K562 (cell line): ENCODE measurements around the gene CCDC88A.

Experiments used
- MXI1 ChIP-seq: IDR thresholded peaks from 2 replicates; pipeline ENCODE4 v1.6.1; 2011; ENCODE audit warnings: low read depth, mild to moderate bottlenecking, improper control_type of control experiment, low read length
- NFYB ChIP-seq: IDR thresholded peaks from 2 replicates; pipeline ENCODE4 v1.6.1; 2011; ENCODE audit warnings: mild to moderate bottlenecking, moderate library complexity; ENCODE audit not compliant: insufficient read length; ENCODE audit errors: extremely low read depth
- PHF8 ChIP-seq: fragments of 200-600 bp; sonication (generic); IDR thresholded peaks from 2 replicates; pipeline ENCODE4 v1.6.1; 2012; ENCODE audit warnings: mixed run types, mild to moderate bottlenecking, inconsistent platforms, low read length, moderate library complexity, borderline replicate concordance
- POLR2A ChIP-seq: fragments of 450-650 bp; conservative IDR thresholded peaks from 2 replicates; pipeline ENCODE4 v1.6.1; 2016
- SLC30A9 ChIP-seq: fragments of 250-450 bp; sonication (Bioruptor Pico); IDR thresholded peaks from 2 replicates; pipeline ENCODE4 v1.8.0; 2022; ENCODE audit warnings: mild to moderate bottlenecking, moderate library complexity
- U2AF1 ChIP-seq: fragments of 200-400 bp; formaldehyde crosslinking; optimal IDR thresholded peaks from 2 replicates; pipeline ENCODE3; 2017; ENCODE audit warnings: mild to moderate bottlenecking, low read depth, low read length, moderate library complexity
- ZNF75A ChIP-seq: fragments of 450-650 bp; formaldehyde crosslinking; IDR thresholded peaks from 2 replicates; pipeline ENCODE4 v1.4.0; 2020; ENCODE audit warnings: mild to moderate bottlenecking
- TF ChIP-seq, protein P1 (sequence below), 3 experiments: IDR thresholded peaks in 2 of 3; conservative IDR thresholded peaks in 1 of 3; 2 replicates each; pipeline ENCODE4 v1.5.1; 2011 to 2012; ENCODE audit warnings: low read length in 3 of 3, mild to moderate bottlenecking in 3 of 3, control low read depth in 2 of 3, improper control_type of control experiment in 1 of 3, inconsistent platforms in 1 of 3, low read depth in 1 of 3, mixed read lengths in 1 of 3, moderate library complexity in 1 of 3; ENCODE audit not compliant: insufficient read depth in 2 of 3
- TF ChIP-seq, protein P2 (sequence below): sonication (generic); formaldehyde crosslinking; IDR thresholded peaks from 2 replicates; pipeline ENCODE4 v1.8.1; 2023; ENCODE audit warnings: mild to moderate bottlenecking, missing genetic modification reagents
- TF ChIP-seq, protein P3 (sequence below), 2 experiments: fragments of 450-650 bp; IDR thresholded peaks; 2 replicates each; pipeline ENCODE4 v1.6.1; 2016; ENCODE audit warnings: mild to moderate bottlenecking in 2 of 2, borderline replicate concordance in 1 of 2, low read depth in 1 of 2, moderate library complexity in 1 of 2
- TF ChIP-seq, protein P4 (sequence below): fragments of 450-650 bp; IDR thresholded peaks from 2 replicates; pipeline ENCODE4 v1.6.1; 2016

DNA sequence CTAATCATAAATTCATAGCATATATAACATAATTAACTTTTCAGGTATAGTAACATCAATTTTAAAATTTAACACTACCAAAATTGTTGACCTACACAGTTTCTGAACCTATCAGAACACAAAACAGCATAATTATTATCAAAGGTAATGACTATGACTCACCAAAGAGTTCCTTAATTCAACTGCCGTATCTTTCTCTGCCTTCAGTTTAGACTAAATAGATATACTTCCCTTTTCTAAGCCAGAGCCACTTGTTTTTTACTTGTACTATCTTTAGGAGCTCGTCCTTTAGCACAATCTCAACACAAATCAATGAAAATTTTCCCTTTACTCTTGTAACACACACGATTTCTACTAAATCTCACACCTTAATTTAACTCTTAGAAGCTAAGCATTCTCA is 54.4 kb downstream of the CCDC88A start:
- TF ChIP-seq PHF8: no peak
- TF ChIP-seq, protein P1, sequence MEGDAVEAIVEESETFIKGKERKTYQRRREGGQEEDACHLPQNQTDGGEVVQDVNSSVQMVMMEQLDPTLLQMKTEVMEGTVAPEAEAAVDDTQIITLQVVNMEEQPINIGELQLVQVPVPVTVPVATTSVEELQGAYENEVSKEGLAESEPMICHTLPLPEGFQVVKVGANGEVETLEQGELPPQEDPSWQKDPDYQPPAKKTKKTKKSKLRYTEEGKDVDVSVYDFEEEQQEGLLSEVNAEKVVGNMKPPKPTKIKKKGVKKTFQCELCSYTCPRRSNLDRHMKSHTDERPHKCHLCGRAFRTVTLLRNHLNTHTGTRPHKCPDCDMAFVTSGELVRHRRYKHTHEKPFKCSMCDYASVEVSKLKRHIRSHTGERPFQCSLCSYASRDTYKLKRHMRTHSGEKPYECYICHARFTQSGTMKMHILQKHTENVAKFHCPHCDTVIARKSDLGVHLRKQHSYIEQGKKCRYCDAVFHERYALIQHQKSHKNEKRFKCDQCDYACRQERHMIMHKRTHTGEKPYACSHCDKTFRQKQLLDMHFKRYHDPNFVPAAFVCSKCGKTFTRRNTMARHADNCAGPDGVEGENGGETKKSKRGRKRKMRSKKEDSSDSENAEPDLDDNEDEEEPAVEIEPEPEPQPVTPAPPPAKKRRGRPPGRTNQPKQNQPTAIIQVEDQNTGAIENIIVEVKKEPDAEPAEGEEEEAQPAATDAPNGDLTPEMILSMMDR (IDR thresholded peaks at IDR 0.05 in 2 of 3, conservative IDR thresholded peaks at IDR 0.05 in 1 of 3; ENCODE audit: insufficient read depth in 2 of 3, low read depth in 1 of 3, low read length in 3 of 3): no peak
- TF ChIP-seq POLR2A: no peak
- TF ChIP-seq SLC30A9 (CRISPR knock-in tag): no peak
- no peak for TF ChIP-seq NFYB
- TF ChIP-seq, protein P2, sequence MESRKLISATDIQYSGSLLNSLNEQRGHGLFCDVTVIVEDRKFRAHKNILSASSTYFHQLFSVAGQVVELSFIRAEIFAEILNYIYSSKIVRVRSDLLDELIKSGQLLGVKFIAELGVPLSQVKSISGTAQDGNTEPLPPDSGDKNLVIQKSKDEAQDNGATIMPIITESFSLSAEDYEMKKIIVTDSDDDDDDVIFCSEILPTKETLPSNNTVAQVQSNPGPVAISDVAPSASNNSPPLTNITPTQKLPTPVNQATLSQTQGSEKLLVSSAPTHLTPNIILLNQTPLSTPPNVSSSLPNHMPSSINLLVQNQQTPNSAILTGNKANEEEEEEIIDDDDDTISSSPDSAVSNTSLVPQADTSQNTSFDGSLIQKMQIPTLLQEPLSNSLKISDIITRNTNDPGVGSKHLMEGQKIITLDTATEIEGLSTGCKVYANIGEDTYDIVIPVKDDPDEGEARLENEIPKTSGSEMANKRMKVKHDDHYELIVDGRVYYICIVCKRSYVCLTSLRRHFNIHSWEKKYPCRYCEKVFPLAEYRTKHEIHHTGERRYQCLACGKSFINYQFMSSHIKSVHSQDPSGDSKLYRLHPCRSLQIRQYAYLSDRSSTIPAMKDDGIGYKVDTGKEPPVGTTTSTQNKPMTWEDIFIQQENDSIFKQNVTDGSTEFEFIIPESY: no peak
- TF ChIP-seq, protein P3, sequence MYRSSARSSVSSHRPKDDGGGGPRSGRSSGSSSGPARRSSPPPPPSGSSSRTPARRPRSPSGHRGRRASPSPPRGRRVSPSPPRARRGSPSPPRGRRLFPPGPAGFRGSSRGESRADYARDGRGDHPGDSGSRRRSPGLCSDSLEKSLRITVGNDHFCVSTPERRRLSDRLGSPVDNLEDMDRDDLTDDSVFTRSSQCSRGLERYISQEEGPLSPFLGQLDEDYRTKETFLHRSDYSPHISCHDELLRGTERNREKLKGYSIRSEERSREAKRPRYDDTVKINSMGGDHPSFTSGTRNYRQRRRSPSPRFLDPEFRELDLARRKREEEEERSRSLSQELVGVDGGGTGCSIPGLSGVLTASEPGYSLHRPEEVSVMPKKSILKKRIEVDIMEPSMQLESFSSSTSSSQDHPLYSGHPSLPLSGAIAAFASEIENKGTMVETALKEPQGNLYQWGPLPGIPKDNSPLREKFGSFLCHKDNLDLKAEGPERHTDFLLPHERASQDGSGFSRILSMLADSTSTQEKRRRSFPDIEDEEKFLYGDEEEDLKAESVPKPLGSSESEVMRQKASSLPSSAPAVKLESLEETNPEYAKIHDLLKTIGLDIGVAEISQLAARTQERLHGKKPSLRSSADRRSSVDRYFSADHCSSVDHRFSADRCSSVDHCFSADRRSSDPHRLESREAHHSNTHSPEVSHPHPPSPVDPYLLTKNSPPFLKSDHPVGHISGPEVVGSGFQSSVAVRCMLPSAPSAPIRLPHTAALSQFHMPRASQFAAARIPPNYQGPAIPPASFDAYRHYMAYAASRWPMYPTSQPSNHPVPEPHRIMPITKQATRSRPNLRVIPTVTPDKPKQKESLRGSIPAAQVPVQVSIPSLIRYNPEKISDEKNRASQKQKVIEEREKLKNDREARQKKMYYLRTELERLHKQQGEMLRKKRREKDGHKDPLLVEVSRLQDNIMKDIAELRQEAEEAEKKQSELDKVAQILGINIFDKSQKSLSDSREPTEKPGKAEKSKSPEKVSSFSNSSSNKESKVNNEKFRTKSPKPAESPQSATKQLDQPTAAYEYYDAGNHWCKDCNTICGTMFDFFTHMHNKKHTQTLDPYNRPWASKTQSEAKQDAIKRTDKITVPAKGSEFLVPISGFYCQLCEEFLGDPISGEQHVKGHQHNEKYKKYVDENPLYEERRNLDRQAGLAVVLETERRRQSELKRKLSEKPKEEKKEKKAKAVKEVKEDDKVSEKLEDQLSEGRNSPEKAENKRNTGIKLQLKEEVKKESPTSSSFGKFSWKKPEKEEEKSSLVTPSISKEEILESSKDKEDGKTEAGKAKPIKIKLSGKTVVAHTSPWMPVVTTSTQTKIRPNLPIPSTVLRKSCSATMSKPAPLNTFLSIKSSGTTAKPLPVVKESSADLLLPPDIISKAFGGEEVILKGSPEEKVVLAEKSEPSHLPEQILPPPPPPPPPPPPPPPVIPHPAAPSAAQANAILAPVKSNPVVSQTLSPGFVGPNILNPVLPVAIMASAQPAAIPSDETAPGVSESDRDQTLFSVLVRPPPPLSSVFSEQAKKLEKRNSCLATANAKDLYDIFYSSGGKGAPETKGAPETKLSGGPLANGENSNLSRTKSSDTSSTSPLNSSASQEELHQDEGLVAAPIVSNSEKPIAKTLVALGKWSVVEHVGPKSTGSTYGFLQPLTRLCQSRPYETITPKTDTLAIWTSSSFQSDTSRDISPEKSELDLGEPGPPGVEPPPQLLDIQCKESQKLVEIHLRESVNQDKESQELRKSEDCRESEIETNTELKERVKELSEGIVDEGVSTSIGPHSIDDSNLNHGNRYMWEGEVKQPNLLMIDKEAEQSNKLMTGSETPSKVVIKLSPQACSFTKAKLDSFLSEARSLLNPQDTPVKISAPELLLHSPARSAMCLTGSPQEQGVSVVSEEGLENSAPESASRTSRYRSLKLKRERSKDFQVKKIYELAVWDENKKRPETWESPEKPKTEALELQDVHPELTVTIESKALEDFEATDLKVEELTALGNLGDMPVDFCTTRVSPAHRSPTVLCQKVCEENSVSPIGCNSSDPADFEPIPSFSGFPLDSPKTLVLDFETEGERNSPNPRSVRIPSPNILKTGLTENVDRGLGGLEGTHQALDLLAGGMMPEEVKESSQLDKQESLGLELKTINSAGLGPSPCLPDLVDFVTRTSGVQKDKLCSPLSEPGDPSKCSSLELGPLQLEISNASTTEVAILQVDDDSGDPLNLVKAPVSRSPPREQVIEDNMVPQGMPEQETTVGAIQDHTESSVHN (IDR thresholded peaks at IDR 0.05; ENCODE audit: borderline replicate concordance in 1 of 2, low read depth in 1 of 2): no peak
- TF ChIP-seq ZNF75A (CRISPR knock-in tag): no peak
- TF ChIP-seq MXI1: no peak
- TF ChIP-seq, protein P4, sequence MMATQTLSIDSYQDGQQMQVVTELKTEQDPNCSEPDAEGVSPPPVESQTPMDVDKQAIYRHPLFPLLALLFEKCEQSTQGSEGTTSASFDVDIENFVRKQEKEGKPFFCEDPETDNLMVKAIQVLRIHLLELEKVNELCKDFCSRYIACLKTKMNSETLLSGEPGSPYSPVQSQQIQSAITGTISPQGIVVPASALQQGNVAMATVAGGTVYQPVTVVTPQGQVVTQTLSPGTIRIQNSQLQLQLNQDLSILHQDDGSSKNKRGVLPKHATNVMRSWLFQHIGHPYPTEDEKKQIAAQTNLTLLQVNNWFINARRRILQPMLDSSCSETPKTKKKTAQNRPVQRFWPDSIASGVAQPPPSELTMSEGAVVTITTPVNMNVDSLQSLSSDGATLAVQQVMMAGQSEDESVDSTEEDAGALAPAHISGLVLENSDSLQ: no peak
- no peak for TF ChIP-seq U2AF1
